HCT116 (cell line): Measurements from ENCODE around the gene ZNF524.

Experiments used
- CBX3 ChIP-seq: IDR thresholded peaks from 2 replicates; pipeline ENCODE4 v1.6.1; 2012; ENCODE audit warnings: low read depth
- EZH2 ChIP-seq: fragments of 200-600 bp; sonication (generic); IDR thresholded peaks from 2 replicates; pipeline ENCODE4 v1.6.1; 2017; ENCODE audit warnings: antibody characterized with exemption, mixed run types
- MAX ChIP-seq: IDR thresholded peaks from 2 replicates; pipeline ENCODE4 v1.6.1; 2012
- POLR2A ChIP-seq: IDR thresholded peaks from 2 replicates; pipeline ENCODE4 v1.7.0; 2011; ENCODE audit warnings: borderline replicate concordance; ENCODE audit not compliant: insufficient read depth, insufficient read length; ENCODE audit errors: extremely low read depth
- POLR2AphosphoS5 ChIP-seq: IDR thresholded peaks from 2 replicates; pipeline ENCODE4 v1.6.1; 2011; ENCODE audit warnings: mild to moderate bottlenecking, low read depth, low read length, moderate library complexity
- RAD21 ChIP-seq: IDR thresholded peaks from 2 replicates; pipeline ENCODE4 v1.6.1; 2012; ENCODE audit warnings: low read depth, mild to moderate bottlenecking
- REST ChIP-seq: IDR thresholded peaks from 2 replicates; pipeline ENCODE4 v1.6.1; 2012; ENCODE audit warnings: low read depth
- SRF ChIP-seq: IDR thresholded peaks from 2 replicates; pipeline ENCODE4 v1.6.1; 2012; ENCODE audit warnings: low read depth
- TCF7L2 ChIP-seq: IDR thresholded peaks from 2 replicates; pipeline ENCODE4 v1.7.0; 2011; ENCODE audit warnings: borderline replicate concordance, inconsistent platforms; ENCODE audit not compliant: insufficient read depth, insufficient read length; ENCODE audit errors: extremely low read depth
- YY1 ChIP-seq: IDR thresholded peaks from 2 replicates; pipeline ENCODE4 v1.6.1; 2011; ENCODE audit warnings: low read length, low read depth, moderate library complexity, mild to moderate bottlenecking; ENCODE audit not compliant: insufficient replicate concordance; ENCODE audit errors: extremely low read depth
- TF ChIP-seq, protein P1 (sequence below), 3 experiments: fragments of 200-600 bp in 1 of 3; sonication (generic) in 1 of 3; IDR thresholded peaks in 2 of 3; conservative IDR thresholded peaks in 1 of 3; 2 replicates each; pipeline ENCODE4 v1.5.1; 2012 to 2017; ENCODE audit warnings: low read depth in 2 of 3, low read length in 2 of 3, antibody characterized with exemption in 1 of 3, borderline replicate concordance in 1 of 3, control low read depth in 1 of 3, mild to moderate bottlenecking in 1 of 3, mixed read lengths in 1 of 3, mixed run types in 1 of 3, moderate library complexity in 1 of 3; ENCODE audit not compliant: insufficient read depth in 1 of 3

DNA sequence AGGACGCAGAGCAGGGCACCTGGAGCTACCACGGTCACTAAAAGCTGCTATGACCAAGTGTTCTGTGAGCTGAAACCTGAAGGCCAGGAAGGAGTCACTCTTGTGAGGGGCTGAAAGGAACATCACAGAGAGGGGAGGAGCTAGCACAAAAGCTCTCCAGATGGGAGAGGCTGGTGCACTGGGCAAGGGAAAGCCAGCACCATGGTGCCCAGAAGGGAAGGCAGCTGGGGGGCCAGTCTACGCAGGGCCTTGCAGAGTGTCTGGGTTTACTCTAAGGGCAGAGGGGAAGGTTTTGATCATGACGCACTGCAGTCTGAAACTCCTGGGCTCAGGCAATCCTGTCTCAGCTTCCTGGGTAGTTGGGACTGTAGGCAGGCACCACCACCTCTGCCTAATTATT lies 36.6 kb downstream of the ZNF524 start:
- TF ChIP-seq, protein P1, sequence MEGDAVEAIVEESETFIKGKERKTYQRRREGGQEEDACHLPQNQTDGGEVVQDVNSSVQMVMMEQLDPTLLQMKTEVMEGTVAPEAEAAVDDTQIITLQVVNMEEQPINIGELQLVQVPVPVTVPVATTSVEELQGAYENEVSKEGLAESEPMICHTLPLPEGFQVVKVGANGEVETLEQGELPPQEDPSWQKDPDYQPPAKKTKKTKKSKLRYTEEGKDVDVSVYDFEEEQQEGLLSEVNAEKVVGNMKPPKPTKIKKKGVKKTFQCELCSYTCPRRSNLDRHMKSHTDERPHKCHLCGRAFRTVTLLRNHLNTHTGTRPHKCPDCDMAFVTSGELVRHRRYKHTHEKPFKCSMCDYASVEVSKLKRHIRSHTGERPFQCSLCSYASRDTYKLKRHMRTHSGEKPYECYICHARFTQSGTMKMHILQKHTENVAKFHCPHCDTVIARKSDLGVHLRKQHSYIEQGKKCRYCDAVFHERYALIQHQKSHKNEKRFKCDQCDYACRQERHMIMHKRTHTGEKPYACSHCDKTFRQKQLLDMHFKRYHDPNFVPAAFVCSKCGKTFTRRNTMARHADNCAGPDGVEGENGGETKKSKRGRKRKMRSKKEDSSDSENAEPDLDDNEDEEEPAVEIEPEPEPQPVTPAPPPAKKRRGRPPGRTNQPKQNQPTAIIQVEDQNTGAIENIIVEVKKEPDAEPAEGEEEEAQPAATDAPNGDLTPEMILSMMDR (IDR thresholded peaks at IDR 0.05 in 2 of 3, conservative IDR thresholded peaks at IDR 0.05 in 1 of 3; ENCODE audit: borderline replicate concordance in 1 of 3, insufficient read depth in 1 of 3, low read depth in 2 of 3, low read length in 2 of 3), result no peak
- no peak for TF ChIP-seq POLR2AphosphoS5
- no peak for TF ChIP-seq POLR2A
- TF ChIP-seq REST, result no peak
- no peak for TF ChIP-seq EZH2
- TF ChIP-seq YY1, result no peak
- TF ChIP-seq RAD21, result no peak
- TF ChIP-seq TCF7L2, result no peak
- no peak for TF ChIP-seq MAX
- no peak for TF ChIP-seq CBX3
- no peak for TF ChIP-seq SRF
